Liver (tissue), 9 donors: ENCODE measurements around the gene GC. TPM values are rescaled to one million over a fixed set of nuclear protein-coding genes. Genes with fewer than 3 reads are reported as not detected.
A peak's percentile ranks its signal among the peaks of the same experiment; 100 is the strongest.

Source experiments
- DNase-seq: peaks from one replicate; pipeline ENCODE4 v3.0.0-alpha.2; 2017; ENCODE audit warnings: low spot score
- H3K27ac ChIP-seq, 2 donors: one replicate each; pipeline ENCODE4 v1.7.0; 2013; ENCODE audit warnings: inconsistent platforms in 2 of 2, low read length in 2 of 2, control low read depth in 1 of 2, low read depth in 1 of 2, mild to moderate bottlenecking in 1 of 2
- H3K27me3 ChIP-seq, 4 donors: one replicate each; pipeline versions ENCODE4 v1.6.1 to v1.7.0; 2013; ENCODE audit warnings: low read length in 3 of 4, inconsistent platforms in 1 of 4, mild to moderate bottlenecking in 1 of 4, moderate library complexity in 1 of 4; ENCODE audit not compliant: control insufficient read depth in 4 of 4, insufficient read depth in 4 of 4
- H3K36me3 ChIP-seq, 4 donors: one replicate each; pipeline versions ENCODE4 v1.6.1 to v1.7.0; 2013; ENCODE audit warnings: low read length in 3 of 4, mild to moderate bottlenecking in 3 of 4, low read depth in 1 of 4, moderate library complexity in 1 of 4; ENCODE audit not compliant: control insufficient read depth in 4 of 4, insufficient read depth in 3 of 4
- H3K4me1 ChIP-seq, 4 donors: one replicate each; pipeline versions ENCODE4 v1.6.1 to v1.7.0; 2013; ENCODE audit warnings: low read length in 3 of 4, mild to moderate bottlenecking in 3 of 4, moderate library complexity in 1 of 4; ENCODE audit not compliant: control insufficient read depth in 4 of 4, insufficient read depth in 4 of 4
- H3K4me3 ChIP-seq, 3 donors: one replicate each; pipeline versions ENCODE4 v1.6.1 to v1.7.0; 2013; ENCODE audit warnings: low read length in 3 of 3, control low read depth in 1 of 3, low read depth in 1 of 3, mild to moderate bottlenecking in 1 of 3
- H3K9ac ChIP-seq, 2 donors: one replicate each; pipeline ENCODE4 v1.7.0; 2013; ENCODE audit warnings: low read length in 2 of 2, mild to moderate bottlenecking in 2 of 2, moderate library complexity in 2 of 2, control low read depth in 1 of 2, low read depth in 1 of 2
- H3K9me3 ChIP-seq, 4 donors: one replicate each; pipeline versions ENCODE4 v1.6.1 to v1.7.0; 2013; ENCODE audit warnings: low read length in 3 of 4; ENCODE audit not compliant: control insufficient read depth in 4 of 4
- EGR1 ChIP-seq, 2 donors: IDR thresholded peaks; 2 replicates each; pipeline ENCODE4 v1.6.1; 2016 to 2018; ENCODE audit warnings: antibody characterized with exemption in 2 of 2, low read depth in 2 of 2
- FOXA1 ChIP-seq: IDR thresholded peaks from 2 replicates; pipeline ENCODE4 v1.6.1; 2016; ENCODE audit warnings: antibody characterized with exemption
- FOXA2 ChIP-seq: IDR thresholded peaks from 2 replicates; pipeline ENCODE4 v1.6.1; 2016; ENCODE audit warnings: antibody characterized with exemption
- GABPA ChIP-seq, 2 donors: IDR thresholded peaks in 1 of 2; conservative IDR thresholded peaks in 1 of 2; 2 replicates each; pipeline ENCODE4 v1.6.1; 2016; ENCODE audit warnings: antibody characterized with exemption in 2 of 2, mild to moderate bottlenecking in 1 of 2, moderate library complexity in 1 of 2
- HNF4A ChIP-seq, 2 donors: conservative IDR thresholded peaks; 2 replicates each; pipeline ENCODE4 v1.6.1; 2016; ENCODE audit warnings: antibody characterized with exemption in 2 of 2, mild to moderate bottlenecking in 2 of 2
- HNF4G ChIP-seq: IDR thresholded peaks from 2 replicates; pipeline ENCODE4 v1.6.1; 2016; ENCODE audit warnings: antibody characterized with exemption
- JUND ChIP-seq, 2 donors: IDR thresholded peaks; 2 replicates each; pipeline ENCODE4 v1.6.1; 2016; ENCODE audit warnings: antibody characterized with exemption in 2 of 2
- MAX ChIP-seq: IDR thresholded peaks from 2 replicates; pipeline ENCODE4 v1.6.1; 2016; ENCODE audit warnings: antibody characterized with exemption
- NR2F2 ChIP-seq: IDR thresholded peaks from 2 replicates; pipeline ENCODE4 v1.6.1; 2016; ENCODE audit warnings: antibody characterized with exemption
- RAD21 ChIP-seq, 2 donors: IDR thresholded peaks; 2 replicates each; pipeline ENCODE4 v1.6.1; 2016; ENCODE audit warnings: antibody characterized with exemption in 2 of 2, mild to moderate bottlenecking in 2 of 2
- RXRA ChIP-seq, 2 donors: IDR thresholded peaks; 2 replicates each; pipeline ENCODE4 v1.6.1; 2017 to 2018; ENCODE audit warnings: antibody characterized with exemption in 2 of 2, mild to moderate bottlenecking in 1 of 2
- SP1 ChIP-seq: IDR thresholded peaks from 2 replicates; pipeline ENCODE4 v1.6.1; 2018; ENCODE audit warnings: antibody characterized with exemption, mild to moderate bottlenecking
- TAF1 ChIP-seq: conservative IDR thresholded peaks from 2 replicates; pipeline ENCODE4 v1.6.1; 2016; ENCODE audit warnings: antibody characterized with exemption, mild to moderate bottlenecking
- YY1 ChIP-seq: IDR thresholded peaks from 2 replicates; pipeline ENCODE4 v1.6.1; 2016; ENCODE audit warnings: antibody characterized with exemption, mild to moderate bottlenecking
- ZBTB33 ChIP-seq: IDR thresholded peaks from 2 replicates; pipeline ENCODE4 v1.6.1; 2016; ENCODE audit warnings: antibody characterized with exemption
- WGBS: extraction: QIAGEN DNeasy Blood & Tissue Kit; methylation state at CpG from one replicate; pipeline ENCODE4 v1.1.7; 2013; 5-methylcytosine and 5-hydroxymethylcytosine counted together
- polyA plus RNA-seq, 2 donors: library from polyadenylated mRNA; stranded (reverse) in 1 of 2; unstranded in 1 of 2; fragments of 200-250 nt in 1 of 2; fragments of >200 nt in 1 of 2; fragmentation: Nextera tagmentation in 1 of 2; extraction: Ambion mirVana in 1 of 2; gene quantifications; one replicate each; pipeline versions ENCODE4 v1.2.1 to v1.2.3, GENCODE V29; 2013 to 2015
- total RNA-seq, 2 donors: library from RNA; depleted of rRNA; stranded (reverse); fragments of >200 nt; gene quantifications; one replicate each; pipeline ENCODE4 v1.2.3, GENCODE V29; 2014
- TF ChIP-seq, protein P1 (sequence below): IDR thresholded peaks from 2 replicates; pipeline ENCODE4 v1.6.1; 2016; ENCODE audit warnings: antibody characterized with exemption
- TF ChIP-seq, protein P2 (sequence below): IDR thresholded peaks from 2 replicates; pipeline ENCODE4 v1.6.1; 2016; ENCODE audit warnings: antibody characterized with exemption, mild to moderate bottlenecking
- TF ChIP-seq, protein P3 (sequence below): fragments of 150-350 bp; IDR thresholded peaks from 2 replicates; pipeline ENCODE4 v1.5.1; 2017; ENCODE audit warnings: improper control_type of control experiment, low read depth, low read length; ENCODE audit not compliant: missing input control
- donor health status: healthy.
- donor health status: healthy.
- donor health status: healthy.
- donor health status: healthy.
- donor health status: healthy.

GC gene
- total and polyA plus RNA-seq, 4 donors: 1,801 to 4,674 (median 2,937) TPM

DNA sequence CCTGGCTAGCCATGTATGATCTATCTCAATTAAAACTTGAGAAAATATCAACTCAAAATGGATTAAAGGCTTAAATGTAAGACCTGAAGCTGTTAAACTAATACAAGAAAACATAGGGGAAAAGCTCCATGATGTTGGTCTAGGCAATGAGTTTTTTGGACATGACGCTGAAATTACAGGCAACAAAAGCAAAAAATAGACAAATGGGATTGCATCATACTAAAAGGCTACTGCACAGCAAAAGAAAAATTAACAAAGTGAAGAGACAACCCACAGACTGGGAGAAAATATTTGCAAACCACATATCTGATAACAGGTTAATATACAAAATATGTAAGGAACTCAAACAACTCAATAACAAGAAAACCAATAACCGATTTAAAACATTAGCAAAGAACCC, 8.4 kb downstream of the GC start:
- no peak for DNase-seq
- Histone ChIP-seq H3K27me3 (no peaks in the 10 kb centered on the region), H3K9me3 (no peaks in the 10 kb centered on the region), H3K9ac (peak overlapping the region in 1 of 2 donors; percentile 62), H3K4me1 (peaks cover 4 to 54% (median 34%) of the 10 kb centered on the region in 4 donors), H3K36me3 (peaks cover 0 to 9% (median 2%) of the 10 kb centered on the region in 4 donors), H3K4me3 (peak overlapping the region; percentile 16 to 55 (median 33)), H3K27ac (peak overlapping the region; percentile 53 to 78)
- 38% methylated on average over 2 of the region's 2 CpGs for WGBS
- TF ChIP-seq RAD21 (IDR thresholded peaks at IDR 0.05) (no peak), EGR1 (IDR thresholded peaks at IDR 0.05; ENCODE audit: low read depth in 2 of 2) (no peak), GABPA (IDR thresholded peaks at IDR 0.05 in 1 of 2, conservative IDR thresholded peaks at IDR 0.05 in 1 of 2) (no peak), YY1 (no peak), HNF4A (conservative IDR thresholded peaks at IDR 0.05) (no peak), FOXA2 (no peak), JUND (IDR thresholded peaks at IDR 0.05) (no peak), MAX (no peak), ZBTB33 (no peak), SP1 (no peak), RXRA (IDR thresholded peaks at IDR 0.05) (no peak), HNF4G (no peak), FOXA1 (no peak), TAF1 (no peak), NR2F2 (no peak)
- TF ChIP-seq, protein P1, sequence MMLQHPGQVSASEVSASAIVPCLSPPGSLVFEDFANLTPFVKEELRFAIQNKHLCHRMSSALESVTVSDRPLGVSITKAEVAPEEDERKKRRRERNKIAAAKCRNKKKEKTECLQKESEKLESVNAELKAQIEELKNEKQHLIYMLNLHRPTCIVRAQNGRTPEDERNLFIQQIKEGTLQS: no peak
- TF ChIP-seq, protein P2, sequence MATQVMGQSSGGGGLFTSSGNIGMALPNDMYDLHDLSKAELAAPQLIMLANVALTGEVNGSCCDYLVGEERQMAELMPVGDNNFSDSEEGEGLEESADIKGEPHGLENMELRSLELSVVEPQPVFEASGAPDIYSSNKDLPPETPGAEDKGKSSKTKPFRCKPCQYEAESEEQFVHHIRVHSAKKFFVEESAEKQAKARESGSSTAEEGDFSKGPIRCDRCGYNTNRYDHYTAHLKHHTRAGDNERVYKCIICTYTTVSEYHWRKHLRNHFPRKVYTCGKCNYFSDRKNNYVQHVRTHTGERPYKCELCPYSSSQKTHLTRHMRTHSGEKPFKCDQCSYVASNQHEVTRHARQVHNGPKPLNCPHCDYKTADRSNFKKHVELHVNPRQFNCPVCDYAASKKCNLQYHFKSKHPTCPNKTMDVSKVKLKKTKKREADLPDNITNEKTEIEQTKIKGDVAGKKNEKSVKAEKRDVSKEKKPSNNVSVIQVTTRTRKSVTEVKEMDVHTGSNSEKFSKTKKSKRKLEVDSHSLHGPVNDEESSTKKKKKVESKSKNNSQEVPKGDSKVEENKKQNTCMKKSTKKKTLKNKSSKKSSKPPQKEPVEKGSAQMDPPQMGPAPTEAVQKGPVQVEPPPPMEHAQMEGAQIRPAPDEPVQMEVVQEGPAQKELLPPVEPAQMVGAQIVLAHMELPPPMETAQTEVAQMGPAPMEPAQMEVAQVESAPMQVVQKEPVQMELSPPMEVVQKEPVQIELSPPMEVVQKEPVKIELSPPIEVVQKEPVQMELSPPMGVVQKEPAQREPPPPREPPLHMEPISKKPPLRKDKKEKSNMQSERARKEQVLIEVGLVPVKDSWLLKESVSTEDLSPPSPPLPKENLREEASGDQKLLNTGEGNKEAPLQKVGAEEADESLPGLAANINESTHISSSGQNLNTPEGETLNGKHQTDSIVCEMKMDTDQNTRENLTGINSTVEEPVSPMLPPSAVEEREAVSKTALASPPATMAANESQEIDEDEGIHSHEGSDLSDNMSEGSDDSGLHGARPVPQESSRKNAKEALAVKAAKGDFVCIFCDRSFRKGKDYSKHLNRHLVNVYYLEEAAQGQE: no peak
- TF ChIP-seq, protein P3, sequence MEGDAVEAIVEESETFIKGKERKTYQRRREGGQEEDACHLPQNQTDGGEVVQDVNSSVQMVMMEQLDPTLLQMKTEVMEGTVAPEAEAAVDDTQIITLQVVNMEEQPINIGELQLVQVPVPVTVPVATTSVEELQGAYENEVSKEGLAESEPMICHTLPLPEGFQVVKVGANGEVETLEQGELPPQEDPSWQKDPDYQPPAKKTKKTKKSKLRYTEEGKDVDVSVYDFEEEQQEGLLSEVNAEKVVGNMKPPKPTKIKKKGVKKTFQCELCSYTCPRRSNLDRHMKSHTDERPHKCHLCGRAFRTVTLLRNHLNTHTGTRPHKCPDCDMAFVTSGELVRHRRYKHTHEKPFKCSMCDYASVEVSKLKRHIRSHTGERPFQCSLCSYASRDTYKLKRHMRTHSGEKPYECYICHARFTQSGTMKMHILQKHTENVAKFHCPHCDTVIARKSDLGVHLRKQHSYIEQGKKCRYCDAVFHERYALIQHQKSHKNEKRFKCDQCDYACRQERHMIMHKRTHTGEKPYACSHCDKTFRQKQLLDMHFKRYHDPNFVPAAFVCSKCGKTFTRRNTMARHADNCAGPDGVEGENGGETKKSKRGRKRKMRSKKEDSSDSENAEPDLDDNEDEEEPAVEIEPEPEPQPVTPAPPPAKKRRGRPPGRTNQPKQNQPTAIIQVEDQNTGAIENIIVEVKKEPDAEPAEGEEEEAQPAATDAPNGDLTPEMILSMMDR: no peak
